Neural cell (in vitro differentiated cells): Measurements from ENCODE around the gene ACVR1B. TPM values are rescaled to one million over a fixed set of nuclear protein-coding genes. Genes with fewer than 3 reads are reported as not detected.

Experiments
- H2AFZ ChIP-seq: fragments of 200-600, 300-800 bp; sonication (generic), shearing (Covaris generic); 2 replicates; pipeline ENCODE4 v1.6.0; 2014; ENCODE audit warnings: low read depth, mild to moderate bottlenecking, antibody characterized with exemption, low read length, moderate library complexity
- H3F3A ChIP-seq: fragments of 200-600 bp; shearing (Covaris generic); 2 replicates; pipeline ENCODE4 v1.6.1; 2016; ENCODE audit warnings: mild to moderate bottlenecking, moderate library complexity, mixed read lengths, antibody characterized with exemption, low read length; ENCODE audit not compliant: insufficient read depth, poor library complexity, severe bottlenecking
- H3K27ac ChIP-seq: fragments of 200-600, 300-800 bp; sonication (generic), shearing (Covaris generic); 2 replicates; pipeline ENCODE4 v1.5.1; 2014; ENCODE audit warnings: mild to moderate bottlenecking, low read length, moderate library complexity
- H3K27me3 ChIP-seq: fragments of 300-800, 200-600 bp; sonication (generic), shearing (Covaris generic); 2 replicates; pipeline ENCODE4 v1.6.0; 2014; ENCODE audit warnings: mild to moderate bottlenecking, low read depth, low read length, moderate library complexity; ENCODE audit not compliant: insufficient read depth
- H3K36me3 ChIP-seq: fragments of 300-800, 200-600 bp; sonication (generic), shearing (Covaris generic); 2 replicates; pipeline ENCODE4 v1.5.1; 2014; ENCODE audit warnings: mild to moderate bottlenecking, antibody characterized with exemption, low read length, moderate library complexity; ENCODE audit not compliant: insufficient read depth
- H3K4me2 ChIP-seq: fragments of 300-800, 200-600 bp; sonication (generic), shearing (Covaris generic); 2 replicates; pipeline ENCODE4 v1.6.0; 2014; ENCODE audit warnings: mild to moderate bottlenecking, low read length
- H3K4me3 ChIP-seq: fragments of 300-800, 200-600 bp; sonication (generic), shearing (Covaris generic); 2 replicates; pipeline ENCODE4 v1.5.1; 2014; ENCODE audit warnings: mild to moderate bottlenecking, low read length, moderate library complexity
- H3K79me2 ChIP-seq: fragments of 200-600 bp; shearing (Covaris generic); replicated peaks from 2 replicates; pipeline ENCODE4 v1.6.0; 2014; ENCODE audit warnings: mild to moderate bottlenecking, low read length, moderate library complexity; ENCODE audit not compliant: insufficient read depth
- H3K9ac ChIP-seq: fragments of 300-800, 200-600 bp; sonication (generic), shearing (Covaris generic); 2 replicates; pipeline ENCODE4 v1.6.1; 2016; ENCODE audit warnings: mild to moderate bottlenecking, low read length, mixed read lengths
- H3K9me2 ChIP-seq: fragments of 200-600 bp; shearing (Covaris generic); 2 replicates; pipeline ENCODE4 v1.6.1; 2016; ENCODE audit warnings: mild to moderate bottlenecking, low read length, mixed read lengths; ENCODE audit not compliant: insufficient read depth
- H3K9me3 ChIP-seq: fragments of 200-600, 300-800 bp; sonication (generic), shearing (Covaris generic); 2 replicates; pipeline ENCODE4 v1.6.1; 2016; ENCODE audit warnings: mild to moderate bottlenecking, mixed run types, low read length, moderate library complexity, mixed read lengths
- H4K20me1 ChIP-seq: fragments of 200-600 bp; shearing (Covaris generic); 2 replicates; pipeline ENCODE4 v1.6.1; 2016; ENCODE audit warnings: mild to moderate bottlenecking, mixed run types; ENCODE audit not compliant: insufficient read depth
- EP300 ChIP-seq: fragments of 450-650 bp; conservative IDR thresholded peaks from 2 replicates; pipeline ENCODE4 v1.6.1; 2014; ENCODE audit warnings: antibody characterized with exemption, mild to moderate bottlenecking, moderate library complexity; ENCODE audit not compliant: poor library complexity, severe bottlenecking
- EZH2 ChIP-seq: fragments of 200-600, 300-800 bp; shearing (Covaris generic), sonication (generic); IDR thresholded peaks from 2 replicates; pipeline ENCODE4 v1.6.1; 2014; ENCODE audit warnings: antibody characterized with exemption, low read length, borderline replicate concordance, mild to moderate bottlenecking; ENCODE audit not compliant: insufficient read depth, poor library complexity, severe bottlenecking
- MXI1 ChIP-seq: fragments of 450-650 bp; conservative IDR thresholded peaks from 2 replicates; pipeline ENCODE4 v1.6.1; 2014; ENCODE audit warnings: antibody characterized with exemption, mild to moderate bottlenecking; ENCODE audit not compliant: poor library complexity, severe bottlenecking
- POLR2AphosphoS5 ChIP-seq: IDR thresholded peaks from 2 replicates; pipeline ENCODE4 v1.6.1; 2012
- RAD21 ChIP-seq: fragments of 450-650 bp; conservative IDR thresholded peaks from 2 replicates; pipeline ENCODE4 v1.6.1; 2014; ENCODE audit warnings: antibody characterized with exemption, mild to moderate bottlenecking, moderate library complexity
- SMC3 ChIP-seq: fragments of 450-650 bp; conservative IDR thresholded peaks from 2 replicates; pipeline ENCODE4 v1.6.1; 2014; ENCODE audit warnings: antibody characterized with exemption, mild to moderate bottlenecking, moderate library complexity; ENCODE audit not compliant: poor library complexity
- TAF1 ChIP-seq: IDR thresholded peaks from 2 replicates; pipeline ENCODE4 v1.6.1; 2012; ENCODE audit warnings: low read depth
- polyA plus RNA-seq: library from polyadenylated mRNA; depleted of rRNA; stranded (reverse); fragments of >200 nt; gene quantifications from 2 replicates; pipeline ENCODE4 v1.2.3, GENCODE V29; 2014
- TF ChIP-seq, protein P1 (sequence below): fragments of 450-650 bp; IDR thresholded peaks from 2 replicates; pipeline ENCODE4 v1.5.1; 2014; ENCODE audit warnings: antibody characterized with exemption, mild to moderate bottlenecking, moderate library complexity; ENCODE audit not compliant: poor library complexity, severe bottlenecking
- TF ChIP-seq, protein P2 (sequence below): IDR thresholded peaks from 2 replicates; pipeline ENCODE4 v1.6.1; 2012; ENCODE audit warnings: borderline replicate concordance

The ACVR1B gene
- polyA plus RNA-seq, 1 donor from 2014 or later: 47.2 TPM

DNA sequence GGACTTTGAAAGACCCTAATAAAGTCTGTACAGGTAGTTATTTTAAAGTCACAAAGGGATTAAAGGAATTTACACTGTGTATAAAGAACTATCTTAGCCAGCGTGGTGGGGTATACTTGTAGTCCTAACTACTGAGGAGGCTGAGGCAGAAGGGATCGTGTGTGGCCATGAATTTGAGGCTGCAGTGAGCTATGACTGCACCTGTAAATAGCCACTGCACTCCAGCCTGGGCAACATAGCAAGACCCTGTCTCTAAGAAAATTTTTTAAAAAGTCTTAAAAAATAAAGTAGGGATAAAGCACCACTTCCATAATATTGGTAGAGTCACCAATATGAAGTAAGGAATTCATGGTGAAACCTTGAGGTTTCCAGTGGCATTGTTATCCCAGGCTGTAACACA is 18.1 kb downstream of the ACVR1B start:
- Histone ChIP-seq H2AFZ (no peak overlapping the region), H3K9ac (no peak overlapping the region), H4K20me1 (peaks cover 36% of the 10 kb centered on the region), H3K9me3 (no peaks in the 10 kb centered on the region), H3K36me3 (no peaks in the 10 kb centered on the region), H3K4me2 (no peak overlapping the region), H3K27ac (no peak overlapping the region), H3K27me3 (no peaks in the 10 kb centered on the region), H3F3A (no peaks in the 10 kb centered on the region), H3K9me2 (no peaks in the 10 kb centered on the region), H3K79me2 (peaks cover 68% of the 10 kb centered on the region), H3K4me3 (no peak overlapping the region)
- TF ChIP-seq SMC3: no peak

DNA sequence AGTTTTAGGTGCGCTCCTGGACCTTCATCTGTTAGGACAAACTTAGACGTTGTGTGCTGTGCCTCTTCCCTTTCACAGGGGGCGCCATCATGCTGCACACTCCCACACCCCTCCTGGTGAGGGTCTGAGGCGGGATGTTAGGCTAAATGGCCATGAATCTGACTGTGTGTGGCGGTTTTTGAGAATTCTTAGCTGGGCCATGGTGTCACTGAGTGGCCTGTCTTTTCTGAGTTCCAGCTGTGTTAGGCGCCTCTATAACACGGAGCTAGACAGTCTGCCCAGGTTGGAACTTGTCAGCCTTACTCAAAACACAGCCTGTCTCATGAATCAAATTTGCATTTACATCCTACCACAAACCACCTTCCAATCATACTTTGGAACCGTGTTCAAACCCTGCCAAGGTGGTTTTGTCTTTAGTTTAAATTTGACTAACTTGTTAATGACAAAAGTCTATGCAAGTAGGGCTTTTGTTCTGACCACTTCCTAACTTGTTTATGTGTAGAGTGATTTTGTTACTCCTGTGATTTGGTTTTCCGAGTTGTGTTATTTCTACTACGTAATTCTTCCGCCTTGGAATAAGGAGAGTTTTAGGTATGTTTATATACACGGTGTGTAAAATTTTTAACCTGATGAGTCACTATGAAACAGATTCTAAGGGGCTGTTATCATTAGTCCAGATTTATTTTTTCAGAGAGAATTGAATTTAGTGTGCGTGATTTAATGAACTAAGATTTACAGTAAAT is 19.6 kb downstream of the ACVR1B start:
- TF ChIP-seq, protein P1, sequence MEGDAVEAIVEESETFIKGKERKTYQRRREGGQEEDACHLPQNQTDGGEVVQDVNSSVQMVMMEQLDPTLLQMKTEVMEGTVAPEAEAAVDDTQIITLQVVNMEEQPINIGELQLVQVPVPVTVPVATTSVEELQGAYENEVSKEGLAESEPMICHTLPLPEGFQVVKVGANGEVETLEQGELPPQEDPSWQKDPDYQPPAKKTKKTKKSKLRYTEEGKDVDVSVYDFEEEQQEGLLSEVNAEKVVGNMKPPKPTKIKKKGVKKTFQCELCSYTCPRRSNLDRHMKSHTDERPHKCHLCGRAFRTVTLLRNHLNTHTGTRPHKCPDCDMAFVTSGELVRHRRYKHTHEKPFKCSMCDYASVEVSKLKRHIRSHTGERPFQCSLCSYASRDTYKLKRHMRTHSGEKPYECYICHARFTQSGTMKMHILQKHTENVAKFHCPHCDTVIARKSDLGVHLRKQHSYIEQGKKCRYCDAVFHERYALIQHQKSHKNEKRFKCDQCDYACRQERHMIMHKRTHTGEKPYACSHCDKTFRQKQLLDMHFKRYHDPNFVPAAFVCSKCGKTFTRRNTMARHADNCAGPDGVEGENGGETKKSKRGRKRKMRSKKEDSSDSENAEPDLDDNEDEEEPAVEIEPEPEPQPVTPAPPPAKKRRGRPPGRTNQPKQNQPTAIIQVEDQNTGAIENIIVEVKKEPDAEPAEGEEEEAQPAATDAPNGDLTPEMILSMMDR: peak; percentile 35
- TF ChIP-seq MXI1: no peak
- no peak overlapping the region for H3K9ac ChIP-seq
- no peaks in the 10 kb centered on the region for H3K27me3 ChIP-seq
- no peaks in the 10 kb centered on the region for H3F3A ChIP-seq
- H3K9me2 ChIP-seq: no peaks in the 10 kb centered on the region
- no peaks in the 10 kb centered on the region for H3K9me3 ChIP-seq
- H3K4me3 ChIP-seq: no peak overlapping the region
- no peak overlapping the region for H3K27ac ChIP-seq
- H4K20me1 ChIP-seq: peaks cover 41% of the 10 kb centered on the region
- no peak overlapping the region for H3K4me2 ChIP-seq
- no peak overlapping the region for H2AFZ ChIP-seq
- H3K36me3 ChIP-seq: no peaks in the 10 kb centered on the region
- H3K79me2 ChIP-seq: peaks cover 54% of the 10 kb centered on the region

DNA sequence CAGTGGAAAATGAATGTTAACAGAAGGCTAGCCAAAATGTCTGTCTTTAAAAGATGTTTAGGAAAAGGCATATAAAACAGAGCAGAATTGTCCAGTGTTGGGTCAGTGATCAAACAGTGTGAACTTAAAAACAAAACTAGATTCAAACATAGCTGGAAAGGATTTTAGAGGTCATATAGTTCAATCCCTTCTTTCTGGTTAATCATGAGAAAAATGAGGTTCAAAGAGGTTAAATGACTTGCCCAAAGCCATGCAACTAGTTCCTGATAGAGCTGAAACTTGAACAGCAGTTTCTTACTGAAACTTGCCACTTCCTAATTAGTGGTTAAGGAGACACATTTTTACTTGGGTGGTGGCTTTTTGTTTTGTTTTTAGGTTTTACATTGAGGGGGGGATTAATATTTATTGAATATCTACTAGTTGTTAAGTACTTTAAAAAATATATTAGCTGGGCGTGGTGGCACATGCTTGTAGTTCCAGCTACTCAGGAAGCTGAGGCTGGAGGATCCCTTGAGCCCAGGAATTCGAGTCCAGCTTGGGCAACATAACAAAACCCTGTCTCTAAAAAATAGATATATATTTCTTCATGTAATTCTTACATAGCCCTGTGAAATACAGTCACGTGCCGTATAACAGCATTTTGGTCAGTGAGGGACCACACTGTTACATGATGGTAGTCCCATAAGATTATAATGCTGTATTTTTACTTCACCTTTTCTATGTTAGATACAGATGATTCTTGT is 20.4 kb downstream of the ACVR1B start:
- TF ChIP-seq, protein P2, sequence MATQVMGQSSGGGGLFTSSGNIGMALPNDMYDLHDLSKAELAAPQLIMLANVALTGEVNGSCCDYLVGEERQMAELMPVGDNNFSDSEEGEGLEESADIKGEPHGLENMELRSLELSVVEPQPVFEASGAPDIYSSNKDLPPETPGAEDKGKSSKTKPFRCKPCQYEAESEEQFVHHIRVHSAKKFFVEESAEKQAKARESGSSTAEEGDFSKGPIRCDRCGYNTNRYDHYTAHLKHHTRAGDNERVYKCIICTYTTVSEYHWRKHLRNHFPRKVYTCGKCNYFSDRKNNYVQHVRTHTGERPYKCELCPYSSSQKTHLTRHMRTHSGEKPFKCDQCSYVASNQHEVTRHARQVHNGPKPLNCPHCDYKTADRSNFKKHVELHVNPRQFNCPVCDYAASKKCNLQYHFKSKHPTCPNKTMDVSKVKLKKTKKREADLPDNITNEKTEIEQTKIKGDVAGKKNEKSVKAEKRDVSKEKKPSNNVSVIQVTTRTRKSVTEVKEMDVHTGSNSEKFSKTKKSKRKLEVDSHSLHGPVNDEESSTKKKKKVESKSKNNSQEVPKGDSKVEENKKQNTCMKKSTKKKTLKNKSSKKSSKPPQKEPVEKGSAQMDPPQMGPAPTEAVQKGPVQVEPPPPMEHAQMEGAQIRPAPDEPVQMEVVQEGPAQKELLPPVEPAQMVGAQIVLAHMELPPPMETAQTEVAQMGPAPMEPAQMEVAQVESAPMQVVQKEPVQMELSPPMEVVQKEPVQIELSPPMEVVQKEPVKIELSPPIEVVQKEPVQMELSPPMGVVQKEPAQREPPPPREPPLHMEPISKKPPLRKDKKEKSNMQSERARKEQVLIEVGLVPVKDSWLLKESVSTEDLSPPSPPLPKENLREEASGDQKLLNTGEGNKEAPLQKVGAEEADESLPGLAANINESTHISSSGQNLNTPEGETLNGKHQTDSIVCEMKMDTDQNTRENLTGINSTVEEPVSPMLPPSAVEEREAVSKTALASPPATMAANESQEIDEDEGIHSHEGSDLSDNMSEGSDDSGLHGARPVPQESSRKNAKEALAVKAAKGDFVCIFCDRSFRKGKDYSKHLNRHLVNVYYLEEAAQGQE: no peak
- TF ChIP-seq RAD21 (no peak), SMC3 (no peak), TAF1 (no peak), EP300 (no peak), MXI1 (no peak), POLR2AphosphoS5 (no peak), EZH2 (no peak)
- TF ChIP-seq, protein P1: no peak
- Histone ChIP-seq H3K9me3 (no peaks in the 10 kb centered on the region), H3K36me3 (peaks cover 6% of the 10 kb centered on the region), H4K20me1 (peaks cover 41% of the 10 kb centered on the region), H3K4me3 (no peak overlapping the region), H3K27ac (no peak overlapping the region), H3K9ac (no peak overlapping the region), H3K27me3 (no peaks in the 10 kb centered on the region), H3K9me2 (no peaks in the 10 kb centered on the region), H3F3A (no peaks in the 10 kb centered on the region), H2AFZ (no peak overlapping the region), H3K4me2 (no peak overlapping the region), H3K79me2 (peaks cover 47% of the 10 kb centered on the region)
